SJCRH30 (cell line): ENCODE data around the gene SMOC1. TPM values are rescaled to one million over a fixed set of nuclear protein-coding genes. Genes with fewer than 3 reads are reported as not detected.

Experiments used
- DNase-seq, 2 experiments: peaks; one replicate each; pipeline ENCODE4 v3.0.0-alpha.2; 2015 to 2020
- H3K27ac ChIP-seq: fragments of 250-450 bp; sonication (Bioruptor Pico); 2 replicates; pipeline ENCODE4 v1.5.1; 2020; ENCODE audit warnings: mild to moderate bottlenecking, moderate library complexity
- H3K27me3 ChIP-seq: fragments of 250-450 bp; sonication (Bioruptor Pico); 2 replicates; pipeline ENCODE4 v1.5.1; 2020; ENCODE audit warnings: mild to moderate bottlenecking, moderate library complexity
- H3K36me3 ChIP-seq: fragments of 250-450 bp; sonication (Bioruptor Pico); 2 replicates; pipeline ENCODE4 v1.5.1; 2020; ENCODE audit warnings: mild to moderate bottlenecking, moderate library complexity
- H3K4me1 ChIP-seq: fragments of 250-450 bp; sonication (Bioruptor Pico); 2 replicates; pipeline ENCODE4 v1.5.1; 2020; ENCODE audit warnings: mild to moderate bottlenecking, moderate library complexity
- H3K4me3 ChIP-seq: fragments of 250-450 bp; sonication (Bioruptor Pico); 2 replicates; pipeline ENCODE4 v1.5.1; 2020; ENCODE audit warnings: mild to moderate bottlenecking, moderate library complexity
- H3K9me3 ChIP-seq: fragments of 250-450 bp; sonication (Bioruptor Pico); replicated peaks from 2 replicates; pipeline ENCODE4 v1.5.1; 2020; ENCODE audit warnings: mild to moderate bottlenecking, moderate library complexity
- total RNA-seq: library from RNA; depleted of rRNA; stranded (reverse); fragments of >200 nt; shearing (Covaris generic); gene quantifications from 2 replicates; pipeline ENCODE4 v1.2.3, GENCODE V29; 2014

Gene SMOC1
- total RNA-seq, 1 experiment from 2014 or later: 15.6 TPM

DNA sequence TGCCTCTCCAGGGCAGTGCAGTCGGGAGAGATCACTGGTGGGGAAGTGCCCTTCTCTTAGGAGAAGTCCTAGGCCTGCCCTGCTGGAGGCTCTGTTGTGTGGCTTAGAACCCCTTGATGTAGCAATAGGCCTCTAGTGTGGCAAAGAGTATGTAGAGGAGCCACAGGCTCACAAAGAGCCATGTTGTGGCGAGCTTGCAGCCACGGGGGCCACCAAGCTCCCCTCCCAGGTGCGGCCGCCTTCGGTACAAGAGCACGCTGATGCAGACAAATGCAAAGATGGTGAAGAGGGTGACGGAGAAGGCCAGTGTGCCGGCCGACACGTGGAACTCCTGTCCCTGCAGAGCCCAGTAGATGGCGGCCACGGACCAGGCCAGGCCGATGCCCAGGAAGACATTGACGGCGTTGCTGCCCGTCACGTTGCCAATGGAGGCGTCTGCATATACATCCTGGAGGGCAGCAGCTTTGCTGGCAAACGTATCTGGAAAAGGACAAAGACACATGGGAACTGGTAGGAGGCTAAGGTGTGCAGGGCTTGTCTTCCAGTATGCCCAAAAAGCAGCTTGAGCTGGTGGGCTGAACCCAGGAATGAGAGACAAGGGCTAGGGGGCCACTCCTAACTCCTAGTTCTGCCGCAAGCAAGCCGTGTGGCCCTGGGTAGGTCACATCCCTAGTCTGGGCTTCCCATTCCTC is 166.8 kb downstream of the SMOC1 start:
- H3K9me3 ChIP-seq: no peaks in the 10 kb centered on the region
- H3K4me3 ChIP-seq: no peak overlapping the region
- H3K27ac ChIP-seq: no peak overlapping the region
- H3K36me3 ChIP-seq: no peaks in the 10 kb centered on the region
- DNase-seq: peak; percentile 24 to 36
- no peaks in the 10 kb centered on the region for H3K27me3 ChIP-seq
- H3K4me1 ChIP-seq: no peaks in the 10 kb centered on the region

DNA sequence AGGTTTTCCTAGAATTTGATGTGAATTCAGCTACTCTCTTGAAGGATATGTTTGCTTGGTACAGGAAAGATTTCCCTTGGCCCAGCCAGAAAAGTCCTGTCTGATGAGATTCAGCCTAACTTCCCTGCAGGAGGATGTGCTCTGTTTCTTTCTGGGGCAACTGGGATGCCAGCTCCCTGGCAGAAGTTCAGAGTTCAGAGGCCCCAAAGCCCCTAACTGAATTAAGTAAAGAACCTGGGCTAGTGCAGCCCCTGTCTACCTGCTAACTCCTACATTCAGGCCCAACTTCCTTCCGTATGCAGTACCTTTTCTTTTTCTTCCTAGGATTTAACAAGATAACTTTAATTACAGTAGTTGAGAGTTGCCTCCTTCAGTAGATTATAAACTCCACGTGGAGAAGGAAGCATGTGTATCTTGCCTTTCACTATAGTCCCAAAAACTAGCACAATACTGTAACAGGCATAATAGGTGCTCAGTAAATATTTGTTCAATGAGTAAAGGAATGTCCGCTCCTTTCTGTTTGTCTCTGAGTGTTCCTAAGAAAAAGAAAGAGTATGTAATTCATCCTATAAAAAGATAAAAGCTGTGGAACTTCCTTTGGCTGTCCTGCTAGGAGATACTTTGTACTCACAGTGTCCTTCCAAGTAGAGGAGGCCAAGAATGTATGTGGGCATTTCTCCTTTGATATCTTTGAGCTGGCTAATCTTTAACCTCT is 168.5 kb downstream of the SMOC1 start:
- H3K4me1 ChIP-seq: no peaks in the 10 kb centered on the region
- no peak overlapping the region for H3K4me3 ChIP-seq
- H3K9me3 ChIP-seq: no peaks in the 10 kb centered on the region
- no peaks in the 10 kb centered on the region for H3K36me3 ChIP-seq
- no peaks in the 10 kb centered on the region for H3K27me3 ChIP-seq
- no peak for DNase-seq
- no peak overlapping the region for H3K27ac ChIP-seq

DNA sequence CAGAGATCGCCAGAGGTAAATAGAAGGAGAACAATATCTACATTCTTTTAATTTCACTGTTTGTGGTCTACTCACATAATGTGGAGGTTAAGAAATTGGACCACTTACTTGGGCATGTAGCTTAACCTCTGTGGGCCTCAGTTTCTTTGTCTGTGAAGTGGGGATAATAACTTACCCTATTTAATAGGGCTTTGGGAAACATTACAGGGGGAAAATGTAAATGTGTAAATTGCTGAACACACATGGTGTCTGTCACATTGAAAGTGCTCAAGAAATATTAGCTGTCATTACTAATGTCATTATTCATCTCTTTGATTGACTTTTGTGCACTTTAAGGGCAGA is 169.1 kb downstream of the SMOC1 start:
- Histone ChIP-seq H3K4me1 (no peaks in the 10 kb centered on the region), H3K36me3 (no peaks in the 10 kb centered on the region), H3K27me3 (no peaks in the 10 kb centered on the region), H3K4me3 (no peak overlapping the region), H3K27ac (no peak overlapping the region), H3K9me3 (no peaks in the 10 kb centered on the region)
- DNase-seq: no peak

DNA sequence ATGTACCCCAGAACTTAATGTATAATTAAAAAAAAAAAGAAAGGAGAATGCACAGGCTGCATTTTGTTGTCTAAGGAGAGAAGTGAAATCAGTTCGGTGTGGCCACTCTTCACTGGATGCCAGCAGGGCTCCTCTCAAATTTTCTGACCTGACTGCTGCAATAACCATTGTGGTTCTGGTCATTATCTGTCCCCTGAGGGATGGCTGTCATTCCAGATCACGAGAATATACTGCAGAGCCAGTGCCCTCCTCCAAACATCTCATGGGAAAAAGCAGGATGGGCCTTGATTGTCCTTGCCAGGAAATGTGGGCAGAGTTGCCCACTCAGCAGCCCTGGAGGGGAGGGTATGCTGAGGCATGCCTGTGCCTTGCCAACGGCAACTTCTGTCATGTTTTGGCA is 170.4 kb downstream of the SMOC1 start:
- H3K27me3 ChIP-seq: no peaks in the 10 kb centered on the region

DNA sequence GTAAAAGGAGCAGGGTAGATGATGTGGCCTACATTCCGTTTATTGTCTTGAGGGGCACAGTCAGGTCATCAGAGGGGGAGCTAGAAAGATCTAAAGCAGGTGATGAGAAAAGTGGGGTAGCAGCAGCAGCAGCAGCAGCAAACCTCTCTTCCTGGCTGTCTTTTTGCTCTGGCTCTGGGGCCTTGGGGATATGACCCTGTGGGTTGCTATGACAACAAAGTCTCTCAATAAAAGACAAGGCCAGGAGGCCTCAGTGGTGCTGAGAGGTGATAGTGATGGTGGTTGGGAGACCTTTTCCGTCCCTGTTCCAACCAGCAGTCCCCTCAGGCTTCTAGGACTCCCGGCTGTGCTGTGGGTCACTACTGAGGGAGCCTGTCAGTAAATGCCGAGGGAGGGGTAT is 170.9 kb downstream of the SMOC1 start:
- Histone ChIP-seq H3K4me1 (no peaks in the 10 kb centered on the region), H3K27me3 (no peaks in the 10 kb centered on the region), H3K27ac (no peak overlapping the region), H3K9me3 (no peaks in the 10 kb centered on the region), H3K4me3 (no peak overlapping the region), H3K36me3 (no peaks in the 10 kb centered on the region)
- DNase-seq: no peak

More for the DNA sequence above, 170.4 kb downstream of the SMOC1 start:
- H3K4me1 ChIP-seq: no peaks in the 10 kb centered on the region
- no peak overlapping the region for H3K27ac ChIP-seq
- no peak overlapping the region for H3K4me3 ChIP-seq
- H3K36me3 ChIP-seq: no peaks in the 10 kb centered on the region
- H3K9me3 ChIP-seq: no peaks in the 10 kb centered on the region
- no peak for DNase-seq

DNA sequence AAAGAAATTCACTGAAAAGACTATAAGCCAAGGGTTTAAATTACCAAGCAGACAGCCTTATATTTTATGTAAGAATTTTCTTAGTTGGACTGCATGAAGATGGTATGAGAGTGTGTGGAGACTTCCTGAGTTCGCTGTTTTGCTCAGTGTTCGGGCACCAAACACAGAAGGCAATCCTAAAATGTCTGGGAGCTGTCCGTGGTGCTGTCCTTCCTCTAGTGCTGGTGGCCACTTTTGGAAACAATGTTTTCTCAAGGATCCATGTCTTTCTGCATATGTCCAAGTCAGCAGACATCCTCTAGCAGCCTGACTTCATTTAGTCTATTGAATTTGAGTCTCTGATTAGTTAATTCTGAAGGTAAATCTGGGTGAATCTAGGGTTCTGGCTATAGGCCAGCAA is 173.8 kb downstream of the SMOC1 start:
- no peaks in the 10 kb centered on the region for H3K36me3 ChIP-seq
- no peak overlapping the region for H3K27ac ChIP-seq
- peak; percentile 39 to 72 for DNase-seq
- no peaks in the 10 kb centered on the region for H3K4me1 ChIP-seq
- no peaks in the 10 kb centered on the region for H3K27me3 ChIP-seq
- H3K4me3 ChIP-seq: no peak overlapping the region
- no peaks in the 10 kb centered on the region for H3K9me3 ChIP-seq

DNA sequence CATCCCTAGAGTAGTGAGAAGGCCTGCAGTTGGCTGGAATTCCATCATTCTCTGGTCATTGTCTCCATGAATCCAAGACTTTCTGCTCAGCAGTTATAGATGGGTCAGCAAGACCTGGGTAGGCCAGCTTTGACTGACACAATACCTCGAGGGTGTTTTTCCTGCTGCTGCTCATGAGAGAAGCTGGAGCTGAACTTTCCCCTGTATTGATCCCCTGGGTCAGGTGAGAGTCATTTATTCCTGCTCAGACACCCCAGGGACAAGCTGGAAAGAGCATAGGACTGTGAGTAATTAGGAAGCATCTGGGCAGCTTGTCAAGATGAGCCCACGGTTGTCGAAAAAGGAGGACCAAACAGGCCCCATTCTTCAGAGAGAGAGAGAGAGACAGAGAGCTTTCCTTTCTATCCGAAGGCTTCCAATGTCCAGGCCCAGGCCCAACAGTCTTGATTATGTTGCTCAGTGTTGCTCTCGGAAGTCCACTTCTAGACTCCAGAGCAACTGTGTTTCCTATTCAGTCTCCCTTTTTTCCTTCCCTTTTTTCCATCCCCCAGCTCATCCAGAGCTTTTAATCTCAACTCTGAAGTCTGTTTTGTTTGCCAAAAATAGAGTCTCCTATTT is 178.4 kb downstream of the SMOC1 start:
- H3K36me3 ChIP-seq: no peaks in the 10 kb centered on the region
- no peaks in the 10 kb centered on the region for H3K9me3 ChIP-seq
- no peak overlapping the region for H3K4me3 ChIP-seq
- H3K4me1 ChIP-seq: no peaks in the 10 kb centered on the region
- no peaks in the 10 kb centered on the region for H3K27me3 ChIP-seq
- H3K27ac ChIP-seq: no peak overlapping the region
- no peak for DNase-seq

DNA sequence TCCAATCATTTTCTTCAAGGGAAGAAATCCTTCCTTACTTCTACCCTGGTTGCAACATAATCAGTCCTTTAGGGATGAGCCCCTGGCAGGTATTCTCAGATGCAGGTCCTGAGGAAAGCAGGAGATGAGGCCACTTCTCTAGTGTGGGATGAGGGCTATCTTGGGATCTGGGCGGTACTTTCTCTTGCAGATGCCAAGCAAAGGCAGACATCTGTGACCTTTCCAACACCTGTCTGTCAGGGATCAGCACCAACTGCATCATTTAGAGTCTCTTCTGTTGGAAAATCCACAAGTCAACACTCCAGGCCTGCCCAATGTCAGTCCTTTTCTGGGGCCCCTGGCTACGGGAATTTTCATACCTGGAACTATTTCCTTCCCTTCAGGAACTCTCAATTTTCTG is 180.3 kb downstream of the SMOC1 start:
- Histone ChIP-seq H3K4me1 (no peaks in the 10 kb centered on the region), H3K9me3 (no peaks in the 10 kb centered on the region), H3K27me3 (no peaks in the 10 kb centered on the region), H3K36me3 (no peaks in the 10 kb centered on the region), H3K4me3 (no peak overlapping the region), H3K27ac (no peak overlapping the region)
- no peak for DNase-seq

DNA sequence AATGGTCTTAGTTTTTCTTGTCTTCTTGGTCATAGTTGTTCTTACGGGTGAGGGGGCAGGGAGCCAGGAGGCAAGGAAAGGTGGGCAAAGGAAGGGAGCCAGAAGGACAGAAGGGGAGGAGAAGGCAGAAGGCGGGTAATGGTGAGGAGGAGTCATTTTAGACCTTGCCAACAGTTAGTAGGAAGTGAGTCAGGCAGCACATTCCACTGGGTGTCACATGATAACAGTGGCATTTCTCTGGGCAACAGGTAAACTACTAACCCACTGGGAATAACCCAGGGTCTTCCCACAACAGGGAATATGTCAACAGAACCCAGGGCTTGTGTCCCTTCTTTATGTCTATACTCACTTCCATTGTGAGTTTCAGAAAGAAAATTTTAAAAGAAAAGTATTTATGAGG is 181.9 kb downstream of the SMOC1 start:
- Histone ChIP-seq H3K4me1 (no peaks in the 10 kb centered on the region), H3K27me3 (no peaks in the 10 kb centered on the region), H3K36me3 (no peaks in the 10 kb centered on the region), H3K27ac (no peak overlapping the region), H3K4me3 (no peak overlapping the region), H3K9me3 (no peaks in the 10 kb centered on the region)
- no peak for DNase-seq

DNA sequence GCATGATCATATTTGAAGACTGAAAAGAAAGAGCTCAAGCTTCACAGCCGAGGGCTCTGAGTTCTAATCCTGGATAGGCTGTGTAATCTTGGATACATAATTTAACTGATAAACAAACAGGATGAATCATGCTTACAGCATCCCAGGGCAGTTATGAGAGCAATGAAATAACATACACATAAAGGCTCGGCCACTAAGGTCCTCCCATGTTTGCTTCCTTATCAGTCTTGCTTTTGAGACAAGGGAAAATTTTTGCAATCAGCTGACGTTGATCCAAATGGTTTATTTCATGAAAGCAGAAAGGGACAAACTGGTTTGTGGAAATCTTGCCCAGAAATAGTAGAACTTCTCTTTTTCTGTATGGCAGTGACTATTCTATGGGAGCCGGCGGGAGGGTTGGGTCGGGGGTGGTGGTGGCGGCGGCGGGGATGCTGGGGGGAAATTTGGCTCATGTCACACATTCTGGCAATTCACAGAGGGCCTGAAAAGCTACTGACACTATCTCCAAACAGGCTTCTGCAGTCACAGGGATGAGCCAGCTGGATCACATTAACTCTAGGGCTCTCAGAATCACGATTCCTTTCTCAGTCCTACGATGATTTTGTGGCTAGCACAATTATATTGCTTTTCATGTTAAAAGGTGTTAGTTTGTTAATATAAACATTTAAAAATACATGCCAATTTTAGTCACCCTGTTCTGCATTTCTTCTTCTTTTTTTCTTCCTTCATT is 185.1 kb downstream of the SMOC1 start:
- no peak for DNase-seq
- Histone ChIP-seq H3K27ac (no peak overlapping the region), H3K9me3 (no peaks in the 10 kb centered on the region), H3K27me3 (no peaks in the 10 kb centered on the region), H3K4me3 (no peak overlapping the region), H3K36me3 (no peaks in the 10 kb centered on the region), H3K4me1 (no peaks in the 10 kb centered on the region)

DNA sequence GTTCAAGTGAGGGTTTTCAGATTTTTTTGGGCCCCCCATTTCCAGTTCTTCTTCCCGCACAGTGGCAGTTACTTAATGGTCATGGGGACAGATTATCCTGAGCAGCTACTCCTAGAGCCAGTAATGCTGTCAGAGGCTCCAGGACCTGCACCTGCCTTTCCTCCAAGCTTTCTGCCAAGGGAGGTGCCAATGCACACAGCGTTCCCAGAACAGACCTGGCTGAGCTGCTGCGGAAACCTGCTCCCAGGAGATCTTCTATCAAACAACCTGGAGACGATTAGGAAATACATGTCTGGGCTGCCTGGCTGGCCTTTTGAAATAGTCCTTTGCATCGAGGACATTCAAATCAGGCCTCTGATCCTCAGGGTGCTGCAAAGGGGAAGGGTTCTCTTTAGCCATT is 188.6 kb downstream of the SMOC1 start:
- Histone ChIP-seq H3K27me3 (no peaks in the 10 kb centered on the region), H3K27ac (no peak overlapping the region), H3K9me3 (no peaks in the 10 kb centered on the region), H3K4me1 (no peaks in the 10 kb centered on the region), H3K4me3 (no peak overlapping the region), H3K36me3 (no peaks in the 10 kb centered on the region)
- no peak for DNase-seq

DNA sequence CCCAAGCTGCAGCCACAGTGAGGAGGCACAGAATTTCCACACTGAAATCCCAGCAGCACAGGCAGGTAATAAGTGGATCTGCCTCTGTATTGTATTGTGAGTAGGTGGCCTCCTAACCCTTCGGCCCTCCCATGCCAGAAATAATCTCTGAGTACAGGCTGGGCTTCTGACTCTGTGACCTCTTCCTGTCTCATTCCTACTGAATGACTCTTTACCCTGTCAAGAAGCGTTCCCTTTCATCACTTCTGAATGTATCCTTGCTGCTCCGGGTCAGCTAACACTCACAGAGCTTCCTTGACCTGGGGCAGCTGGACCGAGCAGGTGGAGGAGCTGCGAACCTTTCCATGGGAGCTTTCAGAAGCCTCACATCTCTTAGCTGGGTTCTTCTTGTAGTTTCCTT is 190.0 kb downstream of the SMOC1 start:
- no peak overlapping the region for H3K27ac ChIP-seq
- no peak for DNase-seq
- no peak overlapping the region for H3K4me3 ChIP-seq

DNA sequence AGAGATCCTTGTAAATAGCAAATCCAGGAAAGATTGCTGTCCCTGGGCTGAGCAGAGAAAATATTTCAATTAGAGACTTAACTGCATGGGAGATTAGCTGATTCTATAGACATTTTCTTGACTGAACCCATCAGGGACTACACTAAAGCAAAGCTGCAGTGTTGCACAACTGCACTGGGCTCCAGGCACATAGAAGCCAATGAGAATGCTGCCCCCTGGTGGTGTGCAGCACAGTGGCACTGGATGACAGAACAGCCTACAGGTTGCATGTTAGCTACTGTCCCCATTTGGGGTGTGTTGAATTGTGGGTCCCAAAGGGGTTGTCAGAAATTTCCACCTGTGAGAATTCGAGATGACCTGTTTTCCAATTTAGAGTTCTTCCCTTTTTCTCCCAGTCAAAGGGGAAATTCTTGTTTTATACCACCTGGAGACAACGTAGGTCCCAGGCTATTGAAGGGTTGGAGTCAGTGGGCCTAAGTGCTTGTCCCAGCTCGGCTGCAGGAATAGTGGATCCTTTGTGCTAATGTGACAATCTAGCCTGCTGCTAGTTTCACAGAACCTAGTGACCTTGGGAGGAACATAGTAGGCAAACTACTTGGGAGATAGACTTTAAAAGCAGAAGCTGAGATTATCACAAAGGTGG is 194.8 kb downstream of the SMOC1 start:
- Histone ChIP-seq H3K36me3 (no peaks in the 10 kb centered on the region), H3K4me3 (no peak overlapping the region), H3K27ac (no peak overlapping the region), H3K27me3 (no peaks in the 10 kb centered on the region), H3K9me3 (no peaks in the 10 kb centered on the region), H3K4me1 (no peaks in the 10 kb centered on the region)
- peak; percentile 67 to 87 for DNase-seq

More for the DNA sequence above, 190.0 kb downstream of the SMOC1 start:
- H3K4me1 ChIP-seq: no peaks in the 10 kb centered on the region
- no peaks in the 10 kb centered on the region for H3K27me3 ChIP-seq
- no peaks in the 10 kb centered on the region for H3K36me3 ChIP-seq
- no peaks in the 10 kb centered on the region for H3K9me3 ChIP-seq

DNA sequence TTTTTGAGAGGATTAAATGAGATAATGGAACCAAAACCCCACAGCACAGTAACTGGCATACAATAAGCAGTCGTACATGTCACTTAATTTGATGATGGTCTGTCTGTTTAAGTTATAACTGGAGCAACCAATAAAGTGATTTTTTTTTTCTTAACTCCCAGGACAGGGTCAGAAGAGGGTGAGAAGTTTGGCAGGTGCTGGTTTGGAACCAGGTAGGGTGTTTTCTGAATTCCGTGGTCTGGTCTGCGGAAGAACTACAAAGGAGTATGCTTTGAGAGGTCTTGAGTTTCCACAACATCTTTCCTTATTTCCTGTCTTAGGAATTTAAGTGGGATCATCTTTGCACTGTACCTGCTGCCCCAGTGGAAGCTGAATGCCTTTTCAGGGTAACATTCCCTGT is 197.8 kb downstream of the SMOC1 start:
- Histone ChIP-seq H3K36me3 (no peaks in the 10 kb centered on the region), H3K27me3 (no peaks in the 10 kb centered on the region), H3K4me3 (no peak overlapping the region), H3K9me3 (no peaks in the 10 kb centered on the region), H3K27ac (no peak overlapping the region), H3K4me1 (no peaks in the 10 kb centered on the region)
- no peak for DNase-seq

DNA sequence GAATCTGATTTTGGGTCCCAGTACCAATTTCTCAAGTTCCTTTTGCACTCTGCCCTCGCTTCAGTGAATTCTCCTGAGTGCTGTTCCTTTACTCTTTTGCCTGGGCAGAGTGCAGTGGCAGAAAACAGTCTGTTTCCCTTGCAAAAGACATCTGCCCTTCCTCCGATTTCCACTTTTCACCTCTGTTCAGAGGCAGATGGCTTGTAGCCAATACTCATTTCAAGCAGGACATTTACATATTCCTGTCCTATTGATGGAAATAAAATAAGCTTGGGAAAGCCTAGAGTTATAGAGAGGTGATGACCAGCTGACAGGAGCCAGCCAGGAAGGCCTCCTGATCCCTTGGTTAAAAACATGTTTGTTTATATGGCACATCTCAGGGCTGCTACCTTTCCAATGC is 198.5 kb downstream of the SMOC1 start:
- Histone ChIP-seq H3K4me1 (no peaks in the 10 kb centered on the region), H3K36me3 (no peaks in the 10 kb centered on the region), H3K27me3 (no peaks in the 10 kb centered on the region), H3K27ac (no peak overlapping the region), H3K4me3 (no peak overlapping the region), H3K9me3 (no peaks in the 10 kb centered on the region)
- no peak for DNase-seq
